ENCODE measurements around the gene FOXJ3.

FOXJ3 gene

DNA sequence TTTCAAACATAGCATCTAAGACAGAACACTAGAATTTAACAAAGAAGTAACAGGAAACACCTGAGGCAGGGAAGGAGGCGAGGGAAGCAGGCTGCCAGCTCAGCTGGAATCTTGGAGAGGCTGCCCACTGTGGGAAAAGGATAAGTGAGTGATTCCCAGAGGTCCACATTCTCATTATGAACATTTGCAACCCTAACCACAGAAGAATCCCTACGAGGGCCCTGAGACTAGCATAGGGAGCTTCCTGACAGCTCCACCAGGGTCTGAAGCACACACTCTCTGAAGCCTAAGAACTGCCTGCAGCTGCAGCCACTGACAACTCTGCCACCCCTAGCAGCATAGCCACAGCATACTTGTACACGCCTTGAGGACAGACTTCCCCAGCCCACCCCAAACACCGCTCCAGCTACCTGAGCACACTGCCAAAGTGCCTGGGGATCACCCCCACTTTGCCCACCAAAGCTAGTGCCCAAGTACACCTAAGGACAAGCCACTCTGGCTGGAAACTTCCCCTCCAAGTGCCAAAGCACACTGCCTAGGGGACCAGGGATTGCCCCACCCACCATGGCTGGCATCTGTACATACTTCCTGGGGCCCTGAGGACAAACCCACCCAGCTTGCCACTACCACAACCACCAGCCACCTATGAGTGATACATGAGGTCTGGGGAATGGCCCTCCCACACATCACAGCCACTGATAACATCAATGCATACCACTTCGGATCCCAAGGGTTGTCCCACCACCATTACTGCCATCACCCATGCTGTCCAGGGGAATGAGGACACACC lies 93.9 kb downstream of the FOXJ3 start:
- H3K4me3 ChIP-seq (ENCODE audit: low read depth, low read length): no peak overlapping the region
- no peak for DNase-seq (ENCODE audit: low read depth, low spot score)
- ChIA-PET CTCF (no interaction called here), POLR2A (no interaction called here)
- TF ChIP-seq, protein P1, sequence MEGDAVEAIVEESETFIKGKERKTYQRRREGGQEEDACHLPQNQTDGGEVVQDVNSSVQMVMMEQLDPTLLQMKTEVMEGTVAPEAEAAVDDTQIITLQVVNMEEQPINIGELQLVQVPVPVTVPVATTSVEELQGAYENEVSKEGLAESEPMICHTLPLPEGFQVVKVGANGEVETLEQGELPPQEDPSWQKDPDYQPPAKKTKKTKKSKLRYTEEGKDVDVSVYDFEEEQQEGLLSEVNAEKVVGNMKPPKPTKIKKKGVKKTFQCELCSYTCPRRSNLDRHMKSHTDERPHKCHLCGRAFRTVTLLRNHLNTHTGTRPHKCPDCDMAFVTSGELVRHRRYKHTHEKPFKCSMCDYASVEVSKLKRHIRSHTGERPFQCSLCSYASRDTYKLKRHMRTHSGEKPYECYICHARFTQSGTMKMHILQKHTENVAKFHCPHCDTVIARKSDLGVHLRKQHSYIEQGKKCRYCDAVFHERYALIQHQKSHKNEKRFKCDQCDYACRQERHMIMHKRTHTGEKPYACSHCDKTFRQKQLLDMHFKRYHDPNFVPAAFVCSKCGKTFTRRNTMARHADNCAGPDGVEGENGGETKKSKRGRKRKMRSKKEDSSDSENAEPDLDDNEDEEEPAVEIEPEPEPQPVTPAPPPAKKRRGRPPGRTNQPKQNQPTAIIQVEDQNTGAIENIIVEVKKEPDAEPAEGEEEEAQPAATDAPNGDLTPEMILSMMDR (IDR thresholded peaks at IDR 0.05; ENCODE audit: insufficient read depth, low read length, missing control alignments): no peak

DNA sequence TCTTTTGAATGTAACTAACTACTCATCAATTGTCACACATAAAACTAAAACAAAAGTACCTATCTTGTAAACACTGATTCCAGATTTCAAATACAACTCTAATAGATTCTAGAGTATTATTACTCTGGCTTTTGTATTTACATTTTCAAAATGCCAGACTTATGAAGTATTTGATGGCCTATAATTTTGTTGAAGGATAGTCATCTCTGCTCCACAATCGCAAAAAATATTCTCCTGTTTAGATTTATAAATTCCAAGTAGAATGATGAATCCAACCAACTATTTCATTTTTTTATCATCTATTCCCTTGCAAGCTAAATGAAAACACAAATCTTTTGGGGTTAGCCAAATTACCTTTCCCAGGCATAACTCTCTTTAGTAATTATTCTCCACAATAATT lies 95.5 kb downstream of the FOXJ3 start:
- no peak overlapping the region for H3K4me3 ChIP-seq (ENCODE audit: low read depth, low read length)
- TF ChIP-seq, protein P1 (IDR thresholded peaks at IDR 0.05; ENCODE audit: insufficient read depth, low read length, missing control alignments): no peak
- no peak for DNase-seq (ENCODE audit: low read depth, low spot score)
- ChIA-PET CTCF (no interaction called here), POLR2A (no interaction called here)

DNA sequence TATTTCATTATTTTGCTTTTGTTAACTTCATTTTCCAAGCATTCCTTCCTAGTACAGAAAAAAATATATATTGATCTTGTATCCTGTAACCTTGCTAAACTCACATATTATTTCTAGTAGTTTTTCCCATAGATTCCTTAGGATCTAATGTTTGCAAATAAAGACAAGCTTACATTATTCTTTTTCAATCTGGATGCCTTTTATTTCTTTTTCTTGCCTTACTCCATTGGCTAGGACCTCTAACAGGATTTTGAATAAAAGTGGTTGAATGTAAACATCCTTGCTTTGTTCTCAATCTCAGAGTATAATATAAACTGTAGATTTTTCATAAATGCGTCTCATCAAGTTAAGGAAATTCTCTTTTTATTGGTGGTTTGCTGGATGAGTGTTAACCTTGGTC lies 96.0 kb downstream of the FOXJ3 start:
- CTCF ChIA-PET: no interaction called here
- TF ChIP-seq, protein P1 (IDR thresholded peaks at IDR 0.05; ENCODE audit: insufficient read depth, low read length, missing control alignments): no peak
- POLR2A ChIA-PET: no interaction called here
- DNase-seq (ENCODE audit: low read depth, low spot score): no peak
- H3K4me3 ChIP-seq (ENCODE audit: low read depth, low read length): no peak overlapping the region

DNA sequence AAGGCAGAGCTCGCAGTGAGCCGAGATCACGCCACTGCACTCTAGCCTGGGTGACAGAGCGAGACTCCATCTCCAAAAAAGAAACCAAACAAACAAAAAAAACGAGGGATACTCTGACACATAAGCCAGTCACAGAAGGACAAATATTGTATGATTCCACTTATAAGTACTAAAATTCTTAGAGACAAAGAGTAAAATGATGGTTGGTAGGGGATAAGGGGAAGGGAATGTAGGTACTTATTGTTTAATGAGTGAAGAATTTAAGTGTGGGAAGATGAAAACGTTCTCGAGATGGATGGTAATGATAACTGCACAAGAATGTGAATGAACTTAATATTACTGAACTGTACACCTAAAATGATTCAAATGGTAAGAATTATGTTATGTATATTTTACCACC lies 103.8 kb downstream of the FOXJ3 start:
- TF ChIP-seq, protein P1 (IDR thresholded peaks at IDR 0.05; ENCODE audit: insufficient read depth, low read length, missing control alignments): no peak
- H3K4me3 ChIP-seq (ENCODE audit: low read depth, low read length): no peak overlapping the region
- DNase-seq (ENCODE audit: low read depth, low spot score): no peak
- CTCF ChIA-PET: no interaction called here
- POLR2A ChIA-PET: no interaction called here

DNA sequence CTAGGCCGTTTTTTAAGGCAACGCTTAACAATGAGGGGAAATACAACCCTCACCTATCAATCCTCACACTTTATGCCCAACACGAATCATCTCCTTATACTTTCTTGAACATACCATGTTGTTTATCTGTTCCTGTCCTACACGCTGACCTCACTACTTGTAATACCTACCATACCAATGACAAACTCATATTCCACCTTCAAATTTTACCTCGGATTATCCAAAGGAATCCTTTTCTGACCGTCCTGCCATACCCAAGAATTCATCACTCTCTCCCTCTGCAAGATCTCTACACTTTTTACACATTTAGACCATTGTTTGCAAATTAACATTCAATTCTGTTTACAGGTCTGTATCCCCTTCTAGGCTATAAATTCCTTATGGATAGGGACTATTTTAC lies 106.1 kb downstream of the FOXJ3 start:
- no peak overlapping the region for H3K4me3 ChIP-seq (ENCODE audit: low read depth, low read length)
- ChIA-PET POLR2A (no interaction called here), CTCF (interaction anchor here (0.6 kb wide), 1 partner anchor 349 kb away, joined by 3 read pairs; no protein-coding TSS in a partner anchor)
- no peak for DNase-seq (ENCODE audit: low read depth, low spot score)
- TF ChIP-seq, protein P1 (IDR thresholded peaks at IDR 0.05; ENCODE audit: insufficient read depth, low read length, missing control alignments): no peak

DNA sequence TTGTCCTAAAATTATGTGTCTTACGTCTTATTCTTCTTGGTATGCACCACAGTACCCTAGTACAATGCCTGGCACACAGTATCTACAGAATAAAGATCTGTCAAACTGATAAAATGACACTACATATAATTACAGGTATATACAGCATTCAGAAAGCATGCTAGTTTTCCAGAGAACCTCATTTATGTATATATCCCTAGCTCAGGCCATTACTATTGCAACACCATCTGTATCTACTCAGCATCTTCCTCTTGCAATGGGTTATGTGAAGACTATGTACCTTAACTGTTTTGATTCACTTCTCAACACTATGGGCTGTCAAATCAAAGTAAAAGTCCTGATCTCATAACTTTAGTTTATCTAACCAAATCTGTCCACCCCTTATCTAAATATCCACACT lies 112.0 kb downstream of the FOXJ3 start:
- POLR2A ChIA-PET: no interaction called here
- TF ChIP-seq, protein P1 (IDR thresholded peaks at IDR 0.05; ENCODE audit: insufficient read depth, low read length, missing control alignments): no peak
- no peak for DNase-seq (ENCODE audit: low read depth, low spot score)
- CTCF ChIA-PET: interaction anchor here (2.7 kb wide), 1 partner anchor 49 kb away, joined by 12 read pairs; no protein-coding TSS in a partner anchor
- no peak overlapping the region for H3K4me3 ChIP-seq (ENCODE audit: low read depth, low read length)
